HCT116 (cell line): ENCODE measurements around the gene IKZF3. TPM values are rescaled to one million over a fixed set of nuclear protein-coding genes. Genes with fewer than 3 reads are reported as not detected.

Source experiments
- ATAC-seq: fragments of 200-7000 bp; cut with Tn5 transposase; 2 replicates; pipeline ENCODE4 v1.9.1; 2020; ENCODE audit warnings: mild to moderate bottlenecking, moderate library complexity
- BruUV-seq: library from RNA; stranded (reverse); fragments of 400-500 nt; replicated peaks from 2 replicates; lab custom pipeline; 2021; lab: Mats Ljungman, UMichigan
- CTCF ChIA-PET: fragments of 300-600 bp; sonication (Branson Sonifier 250); formaldehyde crosslinking; loops from one replicate; lab custom pipeline; 2021; ENCODE audit warnings: antibody characterized with exemption; lab: Charles Lee
- POLR2A ChIA-PET: fragments of 300-600, 350-600 bp; sonication (Branson Sonifier 250); formaldehyde crosslinking; loops from one replicate; lab custom pipeline; 2021; ENCODE audit warnings: antibody characterized with exemption; lab: Charles Lee
- RAD21 ChIA-PET, 2 experiments: fragments of 300-600 bp; sonication (Branson Sonifier 250); formaldehyde crosslinking; loops; one replicate each; lab custom pipeline; 2023; ENCODE audit warnings: low total read pairs in 2 of 2; ENCODE audit not compliant: uncharacterized antibody in 2 of 2, unreplicated experiment in 2 of 2, low non-redundant PET in 1 of 2; lab: Charles Lee
- DNase-seq: peaks from one replicate; pipeline ENCODE4 v3.0.0-alpha.2; 2010; ENCODE audit warnings: low read depth, low spot score
- H2AFZ ChIP-seq: fragments of 200-600 bp; shearing (Covaris generic), sonication (generic); 2 replicates; pipeline ENCODE4 v1.6.1; 2017; ENCODE audit warnings: low read depth, mixed run types, mixed read lengths, antibody characterized with exemption, low read length; ENCODE audit not compliant: poor library complexity, severe bottlenecking
- H3K27ac ChIP-seq: 2 replicates; pipeline ENCODE4 v1.5.1; 2012; ENCODE audit warnings: low read depth, low read length
- H3K27me3 ChIP-seq: fragments of 200-600 bp; sonication (generic); 2 replicates; pipeline ENCODE4 v1.6.1; 2016; ENCODE audit warnings: mixed run types, low read length, mixed read lengths; ENCODE audit not compliant: insufficient read depth
- H3K36me3 ChIP-seq, 2 experiments: fragments of 200-500 bp in 1 of 2; fragments of 200-600 bp in 1 of 2; sonication (Bioruptor generic) in 1 of 2; sonication (generic) in 1 of 2; 2 replicates each; pipeline versions ENCODE4 v1.5.1 to v1.6.1; 2014 to 2016; ENCODE audit warnings: low read length in 2 of 2, inconsistent platforms in 1 of 2, mixed read lengths in 1 of 2, mixed run types in 1 of 2; ENCODE audit not compliant: insufficient read depth in 2 of 2, control insufficient read depth in 1 of 2
- H3K4me1 ChIP-seq, 2 experiments: fragments of 200-600 bp in 1 of 2; sonication (generic) in 1 of 2; 2 replicates each; pipeline versions ENCODE4 v1.5.1 to v1.6.1; 2012 to 2017; ENCODE audit warnings: low read length in 2 of 2, inconsistent platforms in 1 of 2, mild to moderate bottlenecking in 1 of 2, mixed read lengths in 1 of 2, mixed run types in 1 of 2, moderate library complexity in 1 of 2; ENCODE audit not compliant: insufficient read depth in 2 of 2, control insufficient read depth in 1 of 2
- H3K4me2 ChIP-seq: fragments of 200-600 bp; sonication (generic); 2 replicates; pipeline ENCODE4 v1.6.1; 2017; ENCODE audit warnings: mixed run types, low read length, mixed read lengths
- H3K4me3 ChIP-seq, 2 experiments: fragments of 200-600 bp in 1 of 2; sonication (generic) in 1 of 2; replicated peaks in 1 of 2; 2 replicates each; pipeline ENCODE4 v1.5.1; 2011 to 2016; ENCODE audit warnings: low read length in 2 of 2, control low read depth in 1 of 2, low read depth in 1 of 2, mild to moderate bottlenecking in 1 of 2, mixed read lengths in 1 of 2, mixed run types in 1 of 2
- H3K79me2 ChIP-seq: fragments of 200-600 bp; sonication (generic); 2 replicates; pipeline ENCODE4 v1.6.1; 2017; ENCODE audit warnings: mild to moderate bottlenecking, mixed run types, low read length, moderate library complexity, mixed read lengths; ENCODE audit not compliant: insufficient read depth
- H3K9ac ChIP-seq: fragments of 200-600 bp; sonication (generic); 2 replicates; pipeline ENCODE4 v1.6.1; 2016; ENCODE audit warnings: low read length, mixed read lengths
- H3K9me2 ChIP-seq: fragments of 200-600 bp; sonication (generic), shearing (Covaris generic); 2 replicates; pipeline ENCODE4 v1.6.1; 2017; ENCODE audit warnings: mixed run types, mild to moderate bottlenecking, moderate library complexity; ENCODE audit not compliant: insufficient read depth
- H3K9me3 ChIP-seq, 2 experiments: fragments of 200-500 bp in 1 of 2; fragments of 200-600 bp in 1 of 2; sonication (Bioruptor generic) in 1 of 2; sonication (generic) in 1 of 2; 2 replicates each; pipeline ENCODE4 v1.6.1; 2014 to 2017; ENCODE audit warnings: low read length in 2 of 2, mixed read lengths in 2 of 2, inconsistent platforms in 1 of 2, low read depth in 1 of 2, mild to moderate bottlenecking in 1 of 2, mixed run types in 1 of 2, moderate library complexity in 1 of 2; ENCODE audit not compliant: control insufficient read depth in 1 of 2, insufficient read depth in 1 of 2
- H4K20me1 ChIP-seq: fragments of 200-600 bp; sonication (generic), shearing (Covaris generic); 2 replicates; pipeline ENCODE4 v1.6.1; 2017; ENCODE audit warnings: mixed run types, mild to moderate bottlenecking, moderate library complexity; ENCODE audit not compliant: insufficient read depth
- CEBPB ChIP-seq: IDR thresholded peaks from 2 replicates; pipeline ENCODE4 v1.6.1; 2012; ENCODE audit warnings: low read depth
- CTCF ChIP-seq, 3 experiments: fragments of 200-600 bp in 1 of 3; sonication (generic) in 1 of 3; IDR thresholded peaks in 2 of 3; conservative IDR thresholded peaks in 1 of 3; 2 replicates each; pipeline ENCODE4 v1.5.1; 2012 to 2017; ENCODE audit warnings: low read depth in 2 of 3, low read length in 2 of 3, antibody characterized with exemption in 1 of 3, borderline replicate concordance in 1 of 3, control low read depth in 1 of 3, mild to moderate bottlenecking in 1 of 3, mixed read lengths in 1 of 3, mixed run types in 1 of 3, moderate library complexity in 1 of 3; ENCODE audit not compliant: insufficient read depth in 1 of 3
- EGR1 ChIP-seq: IDR thresholded peaks from 2 replicates; pipeline ENCODE4 v1.6.1; 2012; ENCODE audit warnings: low read depth
- ELF1 ChIP-seq: IDR thresholded peaks from 2 replicates; pipeline ENCODE4 v1.6.1; 2012; ENCODE audit warnings: low read depth, borderline replicate concordance
- EZH2phosphoT487 ChIP-seq: fragments of 200-600 bp; IDR thresholded peaks from 2 replicates; pipeline ENCODE4 v1.6.1; 2018; ENCODE audit warnings: antibody characterized with exemption, borderline replicate concordance
- FOSL1 ChIP-seq: IDR thresholded peaks from 2 replicates; pipeline ENCODE4 v1.6.1; 2012; ENCODE audit warnings: low read depth
- JUND ChIP-seq: IDR thresholded peaks from 2 replicates; pipeline ENCODE4 v1.6.1; 2012
- MAX ChIP-seq: IDR thresholded peaks from 2 replicates; pipeline ENCODE4 v1.6.1; 2012
- POLR2A ChIP-seq: IDR thresholded peaks from 2 replicates; pipeline ENCODE4 v1.7.0; 2011; ENCODE audit warnings: borderline replicate concordance; ENCODE audit not compliant: insufficient read depth, insufficient read length; ENCODE audit errors: extremely low read depth
- POLR2AphosphoS5 ChIP-seq: IDR thresholded peaks from 2 replicates; pipeline ENCODE4 v1.6.1; 2011; ENCODE audit warnings: mild to moderate bottlenecking, low read depth, low read length, moderate library complexity
- RAD21 ChIP-seq: IDR thresholded peaks from 2 replicates; pipeline ENCODE4 v1.6.1; 2012; ENCODE audit warnings: low read depth, mild to moderate bottlenecking
- REST ChIP-seq: IDR thresholded peaks from 2 replicates; pipeline ENCODE4 v1.6.1; 2012; ENCODE audit warnings: low read depth
- SIN3A ChIP-seq: IDR thresholded peaks from 2 replicates; pipeline ENCODE4 v1.6.1; 2012; ENCODE audit warnings: low read depth
- SP1 ChIP-seq: IDR thresholded peaks from 2 replicates; pipeline ENCODE4 v1.6.1; 2012; ENCODE audit warnings: low read depth
- TCF7L2 ChIP-seq: IDR thresholded peaks from 2 replicates; pipeline ENCODE4 v1.7.0; 2011; ENCODE audit warnings: borderline replicate concordance, inconsistent platforms; ENCODE audit not compliant: insufficient read depth, insufficient read length; ENCODE audit errors: extremely low read depth
- YY1 ChIP-seq: IDR thresholded peaks from 2 replicates; pipeline ENCODE4 v1.6.1; 2011; ENCODE audit warnings: low read length, low read depth, moderate library complexity, mild to moderate bottlenecking; ENCODE audit not compliant: insufficient replicate concordance; ENCODE audit errors: extremely low read depth
- ZFX ChIP-seq: fragments of 450-650 bp; IDR thresholded peaks from 2 replicates; pipeline ENCODE4 v1.6.1; 2017
- ZNF274 ChIP-seq: fragments of 200-500 bp; sonication (Bioruptor generic); IDR thresholded peaks from 2 replicates; pipeline ENCODE4 v1.6.1; 2014; ENCODE audit warnings: mild to moderate bottlenecking, low read depth, low read length, inconsistent platforms
- intact Hi-C: fragments of 100-400 bp; cut with micrococcal nuclease; formaldehyde crosslinking; loops from 2 replicates; pipeline ENCODE4 v1.10.0; 2022
- total RNA-seq: library from RNA; stranded (reverse); gene quantifications from one replicate; pipeline ENCODE4 v1.2.1, GENCODE V29; 2021; ENCODE audit not compliant: unreplicated experiment

The IKZF3 gene
- total RNA-seq, 1 experiment from 2014 or later, result 0.30 TPM

- Histone ChIP-seq H3K9me2 (no peaks in the 10 kb centered on the region), H3K27ac (no peak overlapping the region), H3K4me3 (no peak overlapping the region), H3K27me3 (no peaks in the 10 kb centered on the region), H3K36me3 (peaks cover 11 to 13% of the 10 kb centered on the region in 2 experiments; a peak in 2 of 4 replicates), H3K4me1 (peaks cover 22 to 23% of the 10 kb centered on the region in 2 experiments), H3K9ac (no peak overlapping the region), H4K20me1 (no peaks in the 10 kb centered on the region), H3K9me3 (no peaks in the 10 kb centered on the region), H2AFZ (no peak overlapping the region), H3K79me2 (peaks cover 5% of the 10 kb centered on the region; the same call in 1 of the 2 replicates), H3K4me2 (no peak overlapping the region)
- ATAC-seq (no peak), DNase-seq (no peak)
- ChIA-PET RAD21 (no interaction called here), POLR2A (interaction anchor here (1.3 kb wide), 1 partner anchor 7 kb away, joined by 3 read pairs; no protein-coding TSS in a partner anchor), CTCF (no interaction called here)
- no TSS peak for BruUV-seq
- TF ChIP-seq JUND (no peak), CTCF (IDR thresholded peaks at IDR 0.05 in 2 of 3, conservative IDR thresholded peaks at IDR 0.05 in 1 of 3; ENCODE audit: borderline replicate concordance in 1 of 3, insufficient read depth in 1 of 3, low read depth in 2 of 3, low read length in 2 of 3) (no peak), EZH2phosphoT487 (no peak), POLR2AphosphoS5 (no peak), CEBPB (no peak), REST (no peak), SP1 (no peak), YY1 (no peak), ZFX (no peak), ELF1 (no peak), RAD21 (no peak), SIN3A (no peak), TCF7L2 (no peak), MAX (no peak), POLR2A (no peak), ZNF274 (no peak), EGR1 (no peak), FOSL1 (no peak)
- intact Hi-C loops, result no loop called here
Measured at GRCh38 chr17:39745335-39746144, 118.6 kb downstream of the IKZF3 start.
